Vagina (tissue), 2 donors: ENCODE measurements around the gene TNIK. TPM values are rescaled to one million over a fixed set of nuclear protein-coding genes. Genes with fewer than 3 reads are reported as not detected.

ENCODE experiments used
- DNase-seq, 2 donors: peaks; one replicate each; pipeline ENCODE4 v3.0.0-alpha.2; 2017; ENCODE audit errors: extremely low spot score in 2 of 2
- H3K27ac ChIP-seq: fragments of 200-600 bp; sonication (generic); one replicate; pipeline ENCODE4 v1.5.1; 2019
- H3K27me3 ChIP-seq: fragments of 200-600 bp; sonication (generic); one replicate; pipeline ENCODE4 v1.5.1; 2019
- H3K36me3 ChIP-seq, 2 donors: fragments of 200-600 bp; sonication (generic); one replicate each; pipeline ENCODE4 v1.5.1; 2017 to 2019
- H3K4me1 ChIP-seq: fragments of 200-600 bp; sonication (generic); one replicate; pipeline ENCODE4 v1.5.1; 2019
- H3K4me3 ChIP-seq, 2 donors: fragments of 200-600 bp; sonication (generic); 1 replicate in 1 of 2; 2 replicates in 1 of 2; pipeline ENCODE4 v1.5.1; 2016 to 2019
- H3K9me3 ChIP-seq: fragments of 200-600 bp; sonication (generic); one replicate; pipeline ENCODE4 v1.5.1; 2019
- POLR2A ChIP-seq, 2 donors: fragments of 450-650 bp; IDR thresholded peaks; one replicate each; pipeline ENCODE4 v1.6.1; 2017; ENCODE audit warnings: antibody characterized with exemption in 2 of 2, mild to moderate bottlenecking in 2 of 2, moderate library complexity in 2 of 2
- POLR2AphosphoS5 ChIP-seq, 2 donors: sonication (generic); formaldehyde crosslinking; IDR thresholded peaks; one replicate each; pipeline ENCODE4 v1.9.0; 2017; ENCODE audit warnings: antibody characterized with exemption in 2 of 2, mild to moderate bottlenecking in 2 of 2, low read depth in 1 of 2; ENCODE audit not compliant: insufficient read depth in 1 of 2
- intact Hi-C: fragments of 100-400 bp; cut with DNase I; formaldehyde crosslinking; loops from one replicate; pipeline ENCODE4 v1.15.1; 2023
- total RNA-seq: library from RNA; depleted of rRNA; stranded (reverse); fragments of >200 nt; gene quantifications from one replicate; pipeline ENCODE4 v1.2.3, GENCODE V29; 2016
- TF ChIP-seq, protein P1 (sequence below), 3 experiments: fragments of 450-650 bp in 2 of 3; fragments of 200-600 bp in 1 of 3; sonication (generic) in 1 of 3; IDR thresholded peaks; one replicate each; pipeline ENCODE4 v1.5.1; 2017 to 2019; ENCODE audit warnings: antibody characterized with exemption in 3 of 3, mild to moderate bottlenecking in 2 of 3, moderate library complexity in 2 of 3

The TNIK gene
- total RNA-seq, 1 donor from 2014 or later = 5.9 TPM

DNA sequence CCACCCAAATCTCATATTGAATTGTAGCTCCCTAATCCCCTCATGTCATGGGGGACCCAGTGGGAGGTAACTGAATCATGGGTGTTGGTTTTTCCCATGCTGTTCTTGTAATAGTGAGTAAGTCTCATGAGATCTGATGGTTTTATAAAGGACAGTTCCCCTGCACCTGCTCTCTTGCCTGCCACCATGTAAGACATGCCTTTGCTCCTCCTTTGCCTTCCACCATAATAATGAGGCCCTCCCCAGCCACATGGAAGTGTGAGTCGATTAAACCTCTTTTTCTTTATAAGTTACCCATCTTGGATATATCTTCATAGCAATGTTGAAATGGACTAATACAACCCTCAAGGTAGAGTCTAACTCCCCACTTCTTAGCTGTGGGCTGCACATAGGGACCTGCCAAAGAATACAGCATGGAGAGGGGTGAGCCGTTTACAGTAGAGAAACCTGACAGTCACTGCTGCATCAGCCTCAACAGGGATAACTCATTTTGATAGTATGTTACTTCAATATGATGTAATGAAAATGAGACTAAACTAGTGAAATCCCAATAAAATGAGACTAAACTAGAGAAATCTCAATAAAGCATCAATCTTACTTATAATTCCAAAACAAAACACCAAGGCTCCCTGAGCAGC, 117.3 kb downstream of the TNIK start:
- H3K4me1 ChIP-seq = no peaks in the 10 kb centered on the region
- no peak for DNase-seq
- no peaks in the 10 kb centered on the region for H3K36me3 ChIP-seq
- H3K9me3 ChIP-seq = no peaks in the 10 kb centered on the region
- no peak overlapping the region for H3K4me3 ChIP-seq
- TF ChIP-seq, protein P1, sequence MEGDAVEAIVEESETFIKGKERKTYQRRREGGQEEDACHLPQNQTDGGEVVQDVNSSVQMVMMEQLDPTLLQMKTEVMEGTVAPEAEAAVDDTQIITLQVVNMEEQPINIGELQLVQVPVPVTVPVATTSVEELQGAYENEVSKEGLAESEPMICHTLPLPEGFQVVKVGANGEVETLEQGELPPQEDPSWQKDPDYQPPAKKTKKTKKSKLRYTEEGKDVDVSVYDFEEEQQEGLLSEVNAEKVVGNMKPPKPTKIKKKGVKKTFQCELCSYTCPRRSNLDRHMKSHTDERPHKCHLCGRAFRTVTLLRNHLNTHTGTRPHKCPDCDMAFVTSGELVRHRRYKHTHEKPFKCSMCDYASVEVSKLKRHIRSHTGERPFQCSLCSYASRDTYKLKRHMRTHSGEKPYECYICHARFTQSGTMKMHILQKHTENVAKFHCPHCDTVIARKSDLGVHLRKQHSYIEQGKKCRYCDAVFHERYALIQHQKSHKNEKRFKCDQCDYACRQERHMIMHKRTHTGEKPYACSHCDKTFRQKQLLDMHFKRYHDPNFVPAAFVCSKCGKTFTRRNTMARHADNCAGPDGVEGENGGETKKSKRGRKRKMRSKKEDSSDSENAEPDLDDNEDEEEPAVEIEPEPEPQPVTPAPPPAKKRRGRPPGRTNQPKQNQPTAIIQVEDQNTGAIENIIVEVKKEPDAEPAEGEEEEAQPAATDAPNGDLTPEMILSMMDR (IDR thresholded peaks at IDR 0.05) = no peak
- TF ChIP-seq POLR2A (IDR thresholded peaks at IDR 0.05) = no peak
- no peak for TF ChIP-seq POLR2AphosphoS5 (IDR thresholded peaks at IDR 0.05; ENCODE audit: insufficient read depth in 1 of 2, low read depth in 1 of 2)
- intact Hi-C loops = no loop called here
- no peak overlapping the region for H3K27ac ChIP-seq
- H3K27me3 ChIP-seq = no peaks in the 10 kb centered on the region

DNA sequence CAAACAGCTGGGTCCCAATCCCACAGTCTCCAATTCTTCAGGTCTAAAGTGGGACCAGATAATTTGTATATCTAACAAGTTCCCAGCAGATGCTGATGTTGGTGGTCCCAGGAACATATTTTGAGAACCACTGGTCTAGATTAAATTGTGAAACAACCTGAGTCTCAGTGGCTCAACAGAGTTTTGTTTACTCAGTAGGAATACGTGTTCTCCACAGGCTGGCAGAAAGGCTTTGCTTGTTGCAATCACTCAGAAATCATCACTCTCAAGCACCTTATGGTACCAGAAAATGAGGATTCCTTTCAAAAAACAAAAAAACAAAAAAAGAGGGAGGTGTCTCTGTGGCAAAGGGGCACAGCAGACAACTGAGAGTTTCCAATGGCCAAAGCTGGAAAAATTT, 118.0 kb downstream of the TNIK start:
- no peaks in the 10 kb centered on the region for H3K36me3 ChIP-seq
- no peaks in the 10 kb centered on the region for H3K27me3 ChIP-seq
- no peak overlapping the region for H3K27ac ChIP-seq
- H3K4me1 ChIP-seq = no peaks in the 10 kb centered on the region
- H3K4me3 ChIP-seq = no peak overlapping the region
- no peak for DNase-seq
- no peak for TF ChIP-seq POLR2A (IDR thresholded peaks at IDR 0.05)
- TF ChIP-seq POLR2AphosphoS5 (IDR thresholded peaks at IDR 0.05; ENCODE audit: insufficient read depth in 1 of 2, low read depth in 1 of 2) = no peak
- TF ChIP-seq, protein P1 (IDR thresholded peaks at IDR 0.05) = no peak
- no peaks in the 10 kb centered on the region for H3K9me3 ChIP-seq
- intact Hi-C loops = no loop called here

DNA sequence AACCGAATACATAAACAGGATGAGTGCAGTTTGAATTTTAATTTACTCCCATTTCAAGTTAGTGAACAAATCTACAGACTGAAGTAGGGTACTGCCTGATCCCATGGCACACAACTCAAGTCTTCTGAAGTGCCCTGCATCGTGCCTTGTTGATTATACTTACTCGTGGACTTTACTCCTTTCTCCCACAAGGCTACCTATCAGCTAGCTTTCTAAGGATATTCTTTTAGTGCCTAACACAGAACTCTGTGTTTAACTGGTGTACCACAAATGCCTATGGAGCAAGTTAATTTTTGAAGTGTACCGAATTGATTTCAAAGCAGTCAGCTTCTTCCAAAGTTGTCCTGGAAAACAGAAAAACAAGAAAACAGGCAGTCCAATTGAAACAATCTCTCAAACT, 119.8 kb downstream of the TNIK start:
- Histone ChIP-seq H3K27me3 (no peaks in the 10 kb centered on the region), H3K4me1 (no peaks in the 10 kb centered on the region), H3K4me3 (no peak overlapping the region), H3K9me3 (no peaks in the 10 kb centered on the region), H3K27ac (no peak overlapping the region), H3K36me3 (no peaks in the 10 kb centered on the region)
- no peak for DNase-seq
- TF ChIP-seq, protein P1 (IDR thresholded peaks at IDR 0.05) = no peak
- no peak for TF ChIP-seq POLR2A (IDR thresholded peaks at IDR 0.05)
- no peak for TF ChIP-seq POLR2AphosphoS5 (IDR thresholded peaks at IDR 0.05; ENCODE audit: insufficient read depth in 1 of 2, low read depth in 1 of 2)
- intact Hi-C loops = no loop called here

DNA sequence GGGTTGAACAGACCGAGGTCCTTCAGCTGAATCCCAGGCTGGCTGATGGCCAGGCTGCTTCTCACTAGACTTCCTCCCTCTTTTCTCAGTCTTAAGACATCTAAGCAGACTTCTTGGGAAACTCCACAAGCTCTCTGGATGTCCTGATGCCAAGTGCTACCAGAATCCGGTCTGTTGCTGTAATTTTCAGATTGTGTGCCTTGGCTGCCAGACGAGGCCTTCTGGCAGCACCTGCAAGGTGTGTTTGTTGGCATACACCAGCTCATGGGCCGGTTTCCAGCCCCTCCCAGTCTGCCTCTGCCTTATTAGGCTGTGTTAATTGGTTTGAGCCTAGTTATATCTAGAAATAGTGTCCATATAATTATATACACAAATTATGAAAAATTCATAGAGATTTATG, 120.6 kb downstream of the TNIK start:
- no peak for DNase-seq
- intact Hi-C loops = no loop called here
- H3K36me3 ChIP-seq = no peaks in the 10 kb centered on the region
- H3K4me3 ChIP-seq = no peak overlapping the region
- H3K27ac ChIP-seq = no peak overlapping the region
- H3K4me1 ChIP-seq = no peaks in the 10 kb centered on the region
- TF ChIP-seq POLR2A (IDR thresholded peaks at IDR 0.05) (no peak), POLR2AphosphoS5 (IDR thresholded peaks at IDR 0.05; ENCODE audit: insufficient read depth in 1 of 2, low read depth in 1 of 2) (no peak)
- TF ChIP-seq, protein P1 (IDR thresholded peaks at IDR 0.05) = no peak
- H3K9me3 ChIP-seq = no peaks in the 10 kb centered on the region
- H3K27me3 ChIP-seq = no peaks in the 10 kb centered on the region

DNA sequence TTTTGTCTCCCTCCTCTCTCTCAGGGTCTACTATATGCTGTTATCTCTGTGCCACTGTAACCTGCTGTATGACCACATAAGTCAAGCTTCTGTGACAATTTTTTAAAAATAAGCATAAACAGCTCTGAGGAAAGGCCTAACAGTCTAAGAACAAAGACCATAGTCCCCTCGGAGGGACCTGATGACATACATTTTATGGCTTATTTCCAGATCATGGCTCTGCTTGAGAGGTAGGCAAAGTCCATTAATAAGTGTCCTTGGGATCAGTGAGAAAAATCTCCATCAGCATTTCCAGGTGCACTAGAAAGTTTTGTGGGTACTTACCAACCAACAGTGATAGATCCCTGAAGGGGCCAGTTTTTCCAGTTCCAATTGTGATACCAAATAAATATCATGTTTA, 123.8 kb downstream of the TNIK start:
- no peak for DNase-seq
- Histone ChIP-seq H3K4me1 (no peaks in the 10 kb centered on the region), H3K27ac (no peak overlapping the region), H3K4me3 (no peak overlapping the region), H3K27me3 (no peaks in the 10 kb centered on the region), H3K9me3 (no peaks in the 10 kb centered on the region), H3K36me3 (no peaks in the 10 kb centered on the region)
- intact Hi-C loops = no loop called here
- TF ChIP-seq, protein P1 (IDR thresholded peaks at IDR 0.05) = no peak
- TF ChIP-seq POLR2A (IDR thresholded peaks at IDR 0.05) (no peak), POLR2AphosphoS5 (IDR thresholded peaks at IDR 0.05; ENCODE audit: insufficient read depth in 1 of 2, low read depth in 1 of 2) (no peak)
